ENCODE results near the gene NRIP3.
A peak's percentile ranks its signal among the peaks of the same experiment; 100 is the strongest.

Gene NRIP3

GRCh38 chr11:9037963-9038362 lies 34.2 kb upstream of the NRIP3 start:
- DNase-seq (ENCODE audit: low read depth) = no peak
- H3K4me3 ChIP-seq (ENCODE audit: low read depth, low read length) = no peak overlapping the region
- no peak for TF ChIP-seq MYC (IDR thresholded peaks at IDR 0.05; ENCODE audit: low read depth, low read length)
- TF ChIP-seq CTCF (IDR thresholded peaks at IDR 0.05; ENCODE audit: low read depth, low read length) = no peak
- TF ChIP-seq POLR2A (IDR thresholded peaks at IDR 0.05; ENCODE audit: extremely low read depth, insufficient read length) = no peak
- no peak for TF ChIP-seq MAX (IDR thresholded peaks at IDR 0.05; ENCODE audit: low read depth, low read length)

GRCh38 chr11:9037046-9037780 lies 33.4 kb upstream of the NRIP3 start:
- no peak for DNase-seq (ENCODE audit: low read depth)
- no peak for TF ChIP-seq CTCF (IDR thresholded peaks at IDR 0.05; ENCODE audit: low read depth, low read length)
- no peak for TF ChIP-seq POLR2A (IDR thresholded peaks at IDR 0.05; ENCODE audit: extremely low read depth, insufficient read length)
- no peak for TF ChIP-seq MYC (IDR thresholded peaks at IDR 0.05; ENCODE audit: low read depth, low read length)
- TF ChIP-seq MAX (IDR thresholded peaks at IDR 0.05; ENCODE audit: low read depth, low read length) = no peak

GRCh38 chr11:9030601-9031000 lies 26.8 kb upstream of the NRIP3 start:
- DNase-seq (ENCODE audit: low read depth) = no peak
- TF ChIP-seq CTCF (IDR thresholded peaks at IDR 0.05; ENCODE audit: low read depth, low read length) = no peak
- no peak for TF ChIP-seq POLR2A (IDR thresholded peaks at IDR 0.05; ENCODE audit: extremely low read depth, insufficient read length)
- no peak for TF ChIP-seq MYC (IDR thresholded peaks at IDR 0.05; ENCODE audit: low read depth, low read length)
- TF ChIP-seq MAX (IDR thresholded peaks at IDR 0.05; ENCODE audit: low read depth, low read length) = no peak
- H3K4me3 ChIP-seq (ENCODE audit: low read depth, low read length) = no peak overlapping the region

More at GRCh38 chr11:9037046-9037780, 33.4 kb upstream of the NRIP3 start:
- no peak overlapping the region for H3K4me3 ChIP-seq (ENCODE audit: low read depth, low read length)

- peak; percentile 12 for DNase-seq (ENCODE audit: low read depth)
- no peak overlapping the region for H3K4me3 ChIP-seq (ENCODE audit: low read depth, low read length)
- no peak for TF ChIP-seq MYC (IDR thresholded peaks at IDR 0.05; ENCODE audit: low read depth, low read length)
- no peak for TF ChIP-seq MAX (IDR thresholded peaks at IDR 0.05; ENCODE audit: low read depth, low read length)
- no peak for TF ChIP-seq CTCF (IDR thresholded peaks at IDR 0.05; ENCODE audit: low read depth, low read length)
- TF ChIP-seq POLR2A (IDR thresholded peaks at IDR 0.05; ENCODE audit: extremely low read depth, insufficient read length) = no peak
Observed at GRCh38 chr11:9029422-9029821, 25.6 kb upstream of the NRIP3 start.

GRCh38 chr11:9028581-9028980 lies 24.8 kb upstream of the NRIP3 start:
- no peak for DNase-seq (ENCODE audit: low read depth)
- no peak for TF ChIP-seq CTCF (IDR thresholded peaks at IDR 0.05; ENCODE audit: low read depth, low read length)
- TF ChIP-seq MAX (IDR thresholded peaks at IDR 0.05; ENCODE audit: low read depth, low read length) = no peak
- TF ChIP-seq MYC (IDR thresholded peaks at IDR 0.05; ENCODE audit: low read depth, low read length) = no peak
- no peak for TF ChIP-seq POLR2A (IDR thresholded peaks at IDR 0.05; ENCODE audit: extremely low read depth, insufficient read length)

More at GRCh38 chr11:9028581-9028980, 24.8 kb upstream of the NRIP3 start:
- no peak overlapping the region for H3K4me3 ChIP-seq (ENCODE audit: low read depth, low read length)

All from NB4 (cell line).